Measurements from ENCODE around the gene DGKB.

Gene DGKB

GRCh38 chr7:14630048-14630447 is 272.5 kb downstream of the DGKB start:
- TF ChIP-seq, protein P1, sequence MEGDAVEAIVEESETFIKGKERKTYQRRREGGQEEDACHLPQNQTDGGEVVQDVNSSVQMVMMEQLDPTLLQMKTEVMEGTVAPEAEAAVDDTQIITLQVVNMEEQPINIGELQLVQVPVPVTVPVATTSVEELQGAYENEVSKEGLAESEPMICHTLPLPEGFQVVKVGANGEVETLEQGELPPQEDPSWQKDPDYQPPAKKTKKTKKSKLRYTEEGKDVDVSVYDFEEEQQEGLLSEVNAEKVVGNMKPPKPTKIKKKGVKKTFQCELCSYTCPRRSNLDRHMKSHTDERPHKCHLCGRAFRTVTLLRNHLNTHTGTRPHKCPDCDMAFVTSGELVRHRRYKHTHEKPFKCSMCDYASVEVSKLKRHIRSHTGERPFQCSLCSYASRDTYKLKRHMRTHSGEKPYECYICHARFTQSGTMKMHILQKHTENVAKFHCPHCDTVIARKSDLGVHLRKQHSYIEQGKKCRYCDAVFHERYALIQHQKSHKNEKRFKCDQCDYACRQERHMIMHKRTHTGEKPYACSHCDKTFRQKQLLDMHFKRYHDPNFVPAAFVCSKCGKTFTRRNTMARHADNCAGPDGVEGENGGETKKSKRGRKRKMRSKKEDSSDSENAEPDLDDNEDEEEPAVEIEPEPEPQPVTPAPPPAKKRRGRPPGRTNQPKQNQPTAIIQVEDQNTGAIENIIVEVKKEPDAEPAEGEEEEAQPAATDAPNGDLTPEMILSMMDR (conservative IDR thresholded peaks at IDR 0.05; ENCODE audit: low read depth, low read length), result no peak
- H3K4me3 ChIP-seq (ENCODE audit: low read length), result no peak overlapping the region
- DNase-seq (ENCODE audit: low read depth), result no peak

- no peak for DNase-seq (ENCODE audit: low read depth)
- H3K4me3 ChIP-seq (ENCODE audit: low read length), result no peak overlapping the region
- TF ChIP-seq, protein P1 (conservative IDR thresholded peaks at IDR 0.05; ENCODE audit: low read depth, low read length), result no peak
Measured at GRCh38 chr7:14628516-14628915, 274.0 kb downstream of the DGKB start.

- TF ChIP-seq, protein P1 (conservative IDR thresholded peaks at IDR 0.05; ENCODE audit: low read depth, low read length), result no peak
- no peak for DNase-seq (ENCODE audit: low read depth)
- H3K4me3 ChIP-seq (ENCODE audit: low read length), result no peak overlapping the region
Measured at GRCh38 chr7:14626076-14626475, 276.5 kb downstream of the DGKB start.

GRCh38 chr7:14622559-14622958 is 280.0 kb downstream of the DGKB start:
- DNase-seq (ENCODE audit: low read depth), result no peak
- TF ChIP-seq, protein P1 (conservative IDR thresholded peaks at IDR 0.05; ENCODE audit: low read depth, low read length), result no peak
- no peak overlapping the region for H3K4me3 ChIP-seq (ENCODE audit: low read length)

DNA sequence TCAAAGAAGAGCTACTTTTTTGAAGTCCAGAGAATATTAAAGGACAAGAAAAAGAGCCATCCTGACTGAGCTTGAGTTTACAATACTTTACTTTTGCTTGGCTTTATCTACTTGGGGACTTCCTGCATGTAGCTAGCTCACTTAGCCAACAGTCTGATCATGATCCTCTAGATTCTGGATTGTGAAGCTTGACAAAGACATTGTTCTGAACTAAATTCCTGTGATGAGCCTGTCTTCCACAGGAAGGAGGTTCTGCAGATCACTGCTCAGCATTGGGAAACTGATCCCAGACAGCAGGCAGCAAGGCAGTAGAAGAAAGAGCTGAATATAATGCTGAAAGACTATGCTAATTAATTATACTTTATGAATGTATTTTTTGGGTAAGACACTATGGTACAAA is 296.4 kb downstream of the DGKB start:
- no peak overlapping the region for H3K4me3 ChIP-seq (ENCODE audit: low read length)
- TF ChIP-seq, protein P1 (conservative IDR thresholded peaks at IDR 0.05; ENCODE audit: low read depth, low read length), result no peak
- no peak for DNase-seq (ENCODE audit: low read depth)

DNA sequence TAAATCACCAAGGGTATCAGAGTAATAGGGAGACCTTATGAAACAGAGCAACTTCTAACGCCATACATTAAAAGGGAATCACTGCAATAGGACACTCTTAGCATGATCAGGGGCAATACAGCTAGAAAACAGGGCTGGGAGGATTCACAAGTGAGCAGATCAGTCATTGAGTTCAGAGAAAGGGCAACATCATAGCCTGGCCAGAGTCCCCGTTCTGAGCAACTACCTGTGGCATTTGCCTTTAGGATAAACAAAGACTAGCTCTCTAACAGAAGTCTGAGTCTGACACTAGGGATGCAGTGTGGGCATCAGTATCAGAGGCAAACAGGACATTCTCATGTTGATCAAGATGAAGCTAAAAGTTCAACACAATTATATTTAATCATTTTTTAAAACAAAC is 297.9 kb downstream of the DGKB start:
- TF ChIP-seq, protein P1 (conservative IDR thresholded peaks at IDR 0.05; ENCODE audit: low read depth, low read length), result no peak
- no peak overlapping the region for H3K4me3 ChIP-seq (ENCODE audit: low read length)
- no peak for DNase-seq (ENCODE audit: low read depth)

GRCh38 chr7:14602851-14603250 is 299.7 kb downstream of the DGKB start:
- H3K4me3 ChIP-seq (ENCODE audit: low read length), result no peak overlapping the region
- TF ChIP-seq, protein P1 (conservative IDR thresholded peaks at IDR 0.05; ENCODE audit: low read depth, low read length), result no peak
- DNase-seq (ENCODE audit: low read depth), result no peak

Data from retinal pigment epithelial cell (primary cell).